Spleen (tissue), 11 donors: ENCODE data around the gene PDE10A. TPM values are rescaled to one million over a fixed set of nuclear protein-coding genes. Genes with fewer than 3 reads are reported as not detected.
A peak's percentile ranks its signal among the peaks of the same experiment; 100 is the strongest.

Experiments used
- DNase-seq: peaks from one replicate; pipeline ENCODE4 v3.0.0-alpha.2; 2020
- H3K27ac ChIP-seq, 8 donors: fragments of 200-600 bp; sonication (generic) in 7 of 8; 1 replicate in 4 of 8; 2 replicates in 4 of 8; pipeline versions ENCODE4 v1.5.0 to v1.8.0; 2016 to 2021; ENCODE audit warnings: inconsistent platforms in 4 of 8, mild to moderate bottlenecking in 4 of 8, moderate library complexity in 1 of 8
- H3K27me3 ChIP-seq, 7 donors: fragments of 200-600 bp; sonication (generic) in 6 of 7; replicated peaks in 1 of 7; 1 replicate in 4 of 7; 2 replicates in 3 of 7; pipeline versions ENCODE4 v1.5.0 to v1.8.0; 2016 to 2021; ENCODE audit warnings: inconsistent platforms in 3 of 7, mild to moderate bottlenecking in 1 of 7
- H3K36me3 ChIP-seq, 6 donors: fragments of 200-600 bp; sonication (generic) in 5 of 6; 1 replicate in 4 of 6; 2 replicates in 2 of 6; pipeline versions ENCODE4 v1.5.0 to v1.8.0; 2016 to 2021; ENCODE audit warnings: inconsistent platforms in 2 of 6
- H3K4me1 ChIP-seq, 6 donors: fragments of 200-600 bp; sonication (generic) in 5 of 6; 1 replicate in 3 of 6; 2 replicates in 3 of 6; pipeline versions ENCODE4 v1.5.0 to v1.8.0; 2016 to 2021; ENCODE audit warnings: inconsistent platforms in 3 of 6
- H3K4me3 ChIP-seq, 8 donors: fragments of 200-600 bp; sonication (generic) in 7 of 8; 1 replicate in 4 of 8; 2 replicates in 4 of 8; pipeline versions ENCODE4 v1.5.0 to v1.8.0; 2016 to 2021; ENCODE audit warnings: inconsistent platforms in 4 of 8, mild to moderate bottlenecking in 4 of 8, moderate library complexity in 2 of 8
- H3K9me3 ChIP-seq, 8 donors: fragments of 200-600 bp; sonication (generic) in 7 of 8; 1 replicate in 4 of 8; 2 replicates in 4 of 8; pipeline versions ENCODE4 v1.5.0 to v1.8.0; 2016 to 2021; ENCODE audit warnings: inconsistent platforms in 4 of 8
- POLR2A ChIP-seq, 3 donors: fragments of 450-650 bp; IDR thresholded peaks; one replicate each; pipeline ENCODE4 v1.5.1; 2017; ENCODE audit warnings: antibody characterized with exemption in 3 of 3, mild to moderate bottlenecking in 1 of 3
- POLR2AphosphoS5 ChIP-seq, 3 donors: sonication (generic); formaldehyde crosslinking; IDR thresholded peaks; one replicate each; pipeline ENCODE4 v1.5.1; 2017; ENCODE audit warnings: antibody characterized with exemption in 3 of 3
- WGBS, 5 donors: extraction: QIAGEN DNeasy Blood & Tissue Kit in 3 of 5; methylation state at CpG; one replicate each; pipeline versions ENCODE4 v1.1.5 to v1.1.7; 2013 to 2018; 5-methylcytosine and 5-hydroxymethylcytosine counted together
- intact Hi-C: fragments of 100-400 bp; cut with DNase I; formaldehyde crosslinking; loops from one replicate; pipeline ENCODE4 v1.15.0; 2023; ENCODE audit warnings: low total_unique reads
- polyA plus RNA-seq, 3 donors: library from polyadenylated mRNA; stranded (reverse); fragments of 200-250 nt; gene quantifications; one replicate each; pipeline ENCODE4 v1.2.1, GENCODE V29; 2013
- total RNA-seq, 7 donors: library from RNA; depleted of rRNA in 3 of 7; stranded (reverse); fragments of >200 nt in 3 of 7; fragmentation: NEBNext Ultra II Directional in 4 of 7; extraction: Animal tissue kit (Norgen Biotek cat#: 25700) in 4 of 7; gene quantifications; one replicate each; pipeline versions ENCODE4 v1.1.0 to v1.2.1, GENCODE V29; 2016 to 2021
- TF ChIP-seq, protein P1 (sequence below), 11 experiments: fragments of 200-600 bp in 7 of 11; fragments of 450-650 bp in 4 of 11; sonication (generic) in 4 of 11; IDR thresholded peaks in 8 of 11; conservative IDR thresholded peaks in 3 of 11; 1 replicate in 7 of 11; 2 replicates in 4 of 11; pipeline versions ENCODE4 v1.4.0 to v1.8.0; 2016 to 2021; ENCODE audit warnings: antibody characterized with exemption in 11 of 11, inconsistent platforms in 4 of 11, mild to moderate bottlenecking in 1 of 11
- donor health status: healthy with polysubstance abuse.
- donor health status: DM: no; HTN: no; CAD: no; lungs with moderate emphysema.
- donor health status: DM: no; HTN: no; CAD: no.
- donor health status: Bipolar disorder and iron deficiency.
- donor health status: healthy.
- donor health status: DM: no; HTN: no; CAD: no.
- donor health status: DM: yes; HTN: yes; CAD: no.

PDE10A gene
- total and polyA plus RNA-seq, 10 donors, result 1.1 to 28.2 (median 9.6) TPM

DNA sequence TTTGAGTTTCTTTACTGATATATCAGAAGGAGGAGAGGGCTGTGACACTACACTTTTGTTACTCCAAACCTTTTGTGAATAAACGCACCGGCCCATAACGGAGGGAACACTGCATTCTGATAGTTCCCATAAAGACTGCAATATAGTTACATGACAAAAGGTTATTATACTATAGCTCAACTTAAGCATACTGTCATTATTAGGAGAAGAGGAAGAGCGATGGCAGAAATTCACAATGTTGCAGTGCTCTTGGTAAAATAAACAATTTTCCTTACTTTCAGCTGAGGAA is 2.3 kb upstream of the PDE10A start:
- peaks cover 0 to 40% (median 21%) of the 10 kb centered on the region in 6 donors for H3K4me1 ChIP-seq
- no peak overlapping the region for H3K27ac ChIP-seq
- intact Hi-C loops, result loop anchor here (10.0 kb wide), 1 partner anchor 221 kb away; no protein-coding TSS in a partner anchor
- WGBS, 5 donors, result 7 to 20% (median 11%) methylated on average over 4 of the region's 4 CpGs
- peak overlapping the region in 3 of 8 donors; percentile 7 to 72 (median 60) for H3K4me3 ChIP-seq
- H3K36me3 ChIP-seq, result no peaks in the 10 kb centered on the region
- H3K9me3 ChIP-seq, result no peaks in the 10 kb centered on the region
- TF ChIP-seq, protein P1, sequence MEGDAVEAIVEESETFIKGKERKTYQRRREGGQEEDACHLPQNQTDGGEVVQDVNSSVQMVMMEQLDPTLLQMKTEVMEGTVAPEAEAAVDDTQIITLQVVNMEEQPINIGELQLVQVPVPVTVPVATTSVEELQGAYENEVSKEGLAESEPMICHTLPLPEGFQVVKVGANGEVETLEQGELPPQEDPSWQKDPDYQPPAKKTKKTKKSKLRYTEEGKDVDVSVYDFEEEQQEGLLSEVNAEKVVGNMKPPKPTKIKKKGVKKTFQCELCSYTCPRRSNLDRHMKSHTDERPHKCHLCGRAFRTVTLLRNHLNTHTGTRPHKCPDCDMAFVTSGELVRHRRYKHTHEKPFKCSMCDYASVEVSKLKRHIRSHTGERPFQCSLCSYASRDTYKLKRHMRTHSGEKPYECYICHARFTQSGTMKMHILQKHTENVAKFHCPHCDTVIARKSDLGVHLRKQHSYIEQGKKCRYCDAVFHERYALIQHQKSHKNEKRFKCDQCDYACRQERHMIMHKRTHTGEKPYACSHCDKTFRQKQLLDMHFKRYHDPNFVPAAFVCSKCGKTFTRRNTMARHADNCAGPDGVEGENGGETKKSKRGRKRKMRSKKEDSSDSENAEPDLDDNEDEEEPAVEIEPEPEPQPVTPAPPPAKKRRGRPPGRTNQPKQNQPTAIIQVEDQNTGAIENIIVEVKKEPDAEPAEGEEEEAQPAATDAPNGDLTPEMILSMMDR (IDR thresholded peaks at IDR 0.05 in 8 of 11, conservative IDR thresholded peaks at IDR 0.05 in 3 of 11), result no peak
- TF ChIP-seq POLR2A (IDR thresholded peaks at IDR 0.05), result no peak
- no peak for TF ChIP-seq POLR2AphosphoS5 (IDR thresholded peaks at IDR 0.05)
- peaks cover 0 to 97% (median 45%) of the 10 kb centered on the region in 7 donors for H3K27me3 ChIP-seq
- DNase-seq, result no peak

GRCh38 chr6:165664559-165665383 is 1.7 kb upstream of the PDE10A start:
- H3K27me3 ChIP-seq, result peaks cover 0 to 97% (median 49%) of the 10 kb centered on the region in 7 donors
- TF ChIP-seq, protein P1 (IDR thresholded peaks at IDR 0.05 in 8 of 11, conservative IDR thresholded peaks at IDR 0.05 in 3 of 11), result no peak
- TF ChIP-seq POLR2A (IDR thresholded peaks at IDR 0.05) (no peak), POLR2AphosphoS5 (IDR thresholded peaks at IDR 0.05) (no peak)
- no peak for DNase-seq
- WGBS, 5 donors, result 7 to 11% (median 8%) methylated on average over 25 of the region's 25 CpGs
- peak overlapping the region in 6 of 8 donors; percentile 46 to 72 (median 50) for H3K4me3 ChIP-seq
- H3K36me3 ChIP-seq, result no peaks in the 10 kb centered on the region
- intact Hi-C loops, result loop anchor here (10.0 kb wide), 1 partner anchor 220 kb away; no protein-coding TSS in a partner anchor
- peaks cover 0 to 45% (median 23%) of the 10 kb centered on the region in 6 donors for H3K4me1 ChIP-seq
- no peak overlapping the region for H3K27ac ChIP-seq
- H3K9me3 ChIP-seq, result no peaks in the 10 kb centered on the region

GRCh38 chr6:165663736-165664558 is 906 bp upstream of the PDE10A start:
- H3K4me3 ChIP-seq, result peak overlapping the region; percentile 7 to 72 (median 48)
- DNase-seq, result no peak
- peaks cover 0 to 96% (median 49%) of the 10 kb centered on the region in 7 donors for H3K27me3 ChIP-seq
- intact Hi-C loops, result loop anchor here (10.0 kb wide), 1 partner anchor 219 kb away; no protein-coding TSS in a partner anchor
- H3K9me3 ChIP-seq, result no peaks in the 10 kb centered on the region
- 2 to 5% (median 3%) methylated on average over 31 to 48 of the region's 48 CpGs for WGBS, 5 donors
- H3K4me1 ChIP-seq, result peaks cover 0 to 46% (median 24%) of the 10 kb centered on the region in 6 donors
- no peak for TF ChIP-seq POLR2AphosphoS5 (IDR thresholded peaks at IDR 0.05)
- peak overlapping the region in 5 of 8 donors; percentile 55 to 85 (median 75) for H3K27ac ChIP-seq
- H3K36me3 ChIP-seq, result no peaks in the 10 kb centered on the region

- WGBS, 5 donors, result 0 to 12% (median 1%) methylated on average over 6 to 22 of the region's 22 CpGs
- Histone ChIP-seq H3K27ac (peak overlapping the region in 7 of 8 donors; percentile 55 to 85 (median 75)), H3K9me3 (no peaks in the 10 kb centered on the region), H3K4me1 (peaks cover 0 to 46% (median 24%) of the 10 kb centered on the region in 6 donors), H3K36me3 (no peaks in the 10 kb centered on the region), H3K27me3 (peaks cover 0 to 98% (median 49%) of the 10 kb centered on the region in 7 donors), H3K4me3 (peak overlapping the region; percentile 12 to 72 (median 48))
- no peak for DNase-seq
- intact Hi-C loops, result loop anchor here (10.0 kb wide), 1 partner anchor 219 kb away; no protein-coding TSS in a partner anchor
- TF ChIP-seq POLR2AphosphoS5 (IDR thresholded peaks at IDR 0.05) (no peak), POLR2A (IDR thresholded peaks at IDR 0.05) (no peak)
- TF ChIP-seq, protein P1 (IDR thresholded peaks at IDR 0.05 in 8 of 11, conservative IDR thresholded peaks at IDR 0.05 in 3 of 11), result no peak
Observed at GRCh38 chr6:165663377-165663735, 315 bp upstream of the PDE10A start.
